GM19351 (cell line): Measurements from ENCODE around the gene RAP1A.

ENCODE experiments used
- ATAC-seq: cut with Tn5 transposase; IDR thresholded peaks from one replicate; pipeline ENCODE4 v1.9.1; 2021; ENCODE audit warnings: mild to moderate bottlenecking, moderate library complexity; ENCODE audit not compliant: unreplicated experiment

RAP1A gene

GRCh38 chr1:111707906-111708305, 88.3 kb downstream of the RAP1A start:
- no peak for ATAC-seq

- ATAC-seq = no peak
These were observed 90.4 kb downstream of the RAP1A start for GRCh38 chr1:111709986-111710385.

- no peak for ATAC-seq
These were observed 96.7 kb downstream of the RAP1A start for GRCh38 chr1:111716333-111716732.

GRCh38 chr1:111717450-111717849, 97.9 kb downstream of the RAP1A start:
- no peak for ATAC-seq

GRCh38 chr1:111719135-111719534, 99.5 kb downstream of the RAP1A start:
- no peak for ATAC-seq

- ATAC-seq = no peak
These were observed 100.1 kb downstream of the RAP1A start for GRCh38 chr1:111719674-111720132.

- no peak for ATAC-seq
These were observed 100.8 kb downstream of the RAP1A start for GRCh38 chr1:111720274-111720976.

- ATAC-seq = no peak
These were observed 101.6 kb downstream of the RAP1A start for GRCh38 chr1:111720977-111721786.

GRCh38 chr1:111723091-111723806, 103.7 kb downstream of the RAP1A start:
- no peak for ATAC-seq

- ATAC-seq = no peak
These were observed 104.3 kb downstream of the RAP1A start for GRCh38 chr1:111723871-111724270.

- no peak for ATAC-seq
These were observed 105.6 kb downstream of the RAP1A start for GRCh38 chr1:111725192-111725591.

GRCh38 chr1:111727056-111727455, 107.5 kb downstream of the RAP1A start:
- ATAC-seq = no peak

- ATAC-seq = no peak
These were observed 109.8 kb downstream of the RAP1A start for GRCh38 chr1:111729271-111729921.

GRCh38 chr1:111729946-111730681, 110.5 kb downstream of the RAP1A start:
- ATAC-seq = no peak

GRCh38 chr1:111730706-111731105, 111.1 kb downstream of the RAP1A start:
- no peak for ATAC-seq

- ATAC-seq = no peak
These were observed 112.4 kb downstream of the RAP1A start for GRCh38 chr1:111731956-111732355.

- no peak for ATAC-seq
These were observed 113.1 kb downstream of the RAP1A start for GRCh38 chr1:111732718-111733117.

GRCh38 chr1:111733183-111733991, 113.8 kb downstream of the RAP1A start:
- no peak for ATAC-seq

GRCh38 chr1:111733992-111734341, 114.4 kb downstream of the RAP1A start:
- ATAC-seq = no peak

GRCh38 chr1:111734426-111734825, 114.8 kb downstream of the RAP1A start:
- ATAC-seq = no peak
